Sigmoid colon (tissue), 4 donors: ENCODE results near the gene AIFM2.

Experiments
- CTCF ChIP-seq, 4 experiments: fragments of 450-650 bp in 3 of 4; fragments of 200-600 bp in 1 of 4; IDR thresholded peaks; one replicate each; pipeline ENCODE4 v1.5.1; 2016 to 2019; ENCODE audit warnings: antibody characterized with exemption in 4 of 4, mild to moderate bottlenecking in 3 of 4, moderate library complexity in 2 of 4
- POLR2A ChIP-seq, 2 donors: fragments of 450-650 bp; IDR thresholded peaks; one replicate each; pipeline ENCODE4 v1.6.1; 2016; ENCODE audit warnings: antibody characterized with exemption in 2 of 2, mild to moderate bottlenecking in 2 of 2, moderate library complexity in 2 of 2
- POLR2AphosphoS5 ChIP-seq, 4 donors: sonication (generic); formaldehyde crosslinking; IDR thresholded peaks; one replicate each; pipeline ENCODE4 v1.6.1; 2017; ENCODE audit warnings: antibody characterized with exemption in 4 of 4

GRCh38 chr10:70160798-70161197 is 28.2 kb upstream of the AIFM2 start:
- TF ChIP-seq POLR2A (IDR thresholded peaks at IDR 0.05) (no peak), POLR2AphosphoS5 (IDR thresholded peaks at IDR 0.05) (no peak), CTCF (IDR thresholded peaks at IDR 0.05) (no peak)
